ENCODE data around the gene PSMA3. TPM values are rescaled to one million over a fixed set of nuclear protein-coding genes. Genes with fewer than 3 reads are reported as not detected.

PSMA3 gene
- 283 and 285 TPM in 2 replicates for total RNA-seq (2021; fragmentation: NEBNext Ultra II Directional; extraction: Animal tissue kit (Norgen Biotek cat#: 25700))
- polyA plus RNA-seq (2011; rRNA removed), result 244 and 507 TPM in 2 replicates
- 374 TPM for polyA plus RNA-seq (2011; cell fraction: cytosol; rRNA removed)
- polyA plus RNA-seq (2011; cell fraction: nucleus; rRNA removed), result 105 TPM
- polyA plus RNA-seq (2012, experiment 1 of 2), result 205 to 250 TPM (median 218 TPM) in 4 replicates
- polyA plus RNA-seq (2012, experiment 2 of 2), result 137 TPM
- 460 TPM for polyA plus RNA-seq (2013, experiment 1 of 2)
- 474 TPM for polyA plus RNA-seq (2013, experiment 2 of 2)
- 260 and 381 TPM in 2 replicates for polyA minus RNA-seq (2011; rRNA and poly(A)+ RNA removed)
- 64.0 TPM for polyA minus RNA-seq (2011; cell fraction: cytosol; rRNA and poly(A)+ RNA removed)
- polyA minus RNA-seq (2011; cell fraction: nucleus; rRNA and poly(A)+ RNA removed), result 106 TPM
- long read RNA-seq, experiment 1, transcript PSMA3-201 (11 exons, 970 nt), result major isoform, 158 of 233 reads
- long read RNA-seq, experiment 1, partial matches to known transcripts, result 55 of 233 reads
- long read RNA-seq, experiment 1, other reads (novel, unspliced or antisense), result 17 of 233 reads
- long read RNA-seq, experiment 2, transcript PSMA3-201 (11 exons, 970 nt), result major isoform, 654 of 682 reads
- long read RNA-seq, experiment 2, partial matches to known transcripts, result 5 of 682 reads
- long read RNA-seq, experiment 2, other reads (novel, unspliced or antisense), result 22 of 682 reads

DNA sequence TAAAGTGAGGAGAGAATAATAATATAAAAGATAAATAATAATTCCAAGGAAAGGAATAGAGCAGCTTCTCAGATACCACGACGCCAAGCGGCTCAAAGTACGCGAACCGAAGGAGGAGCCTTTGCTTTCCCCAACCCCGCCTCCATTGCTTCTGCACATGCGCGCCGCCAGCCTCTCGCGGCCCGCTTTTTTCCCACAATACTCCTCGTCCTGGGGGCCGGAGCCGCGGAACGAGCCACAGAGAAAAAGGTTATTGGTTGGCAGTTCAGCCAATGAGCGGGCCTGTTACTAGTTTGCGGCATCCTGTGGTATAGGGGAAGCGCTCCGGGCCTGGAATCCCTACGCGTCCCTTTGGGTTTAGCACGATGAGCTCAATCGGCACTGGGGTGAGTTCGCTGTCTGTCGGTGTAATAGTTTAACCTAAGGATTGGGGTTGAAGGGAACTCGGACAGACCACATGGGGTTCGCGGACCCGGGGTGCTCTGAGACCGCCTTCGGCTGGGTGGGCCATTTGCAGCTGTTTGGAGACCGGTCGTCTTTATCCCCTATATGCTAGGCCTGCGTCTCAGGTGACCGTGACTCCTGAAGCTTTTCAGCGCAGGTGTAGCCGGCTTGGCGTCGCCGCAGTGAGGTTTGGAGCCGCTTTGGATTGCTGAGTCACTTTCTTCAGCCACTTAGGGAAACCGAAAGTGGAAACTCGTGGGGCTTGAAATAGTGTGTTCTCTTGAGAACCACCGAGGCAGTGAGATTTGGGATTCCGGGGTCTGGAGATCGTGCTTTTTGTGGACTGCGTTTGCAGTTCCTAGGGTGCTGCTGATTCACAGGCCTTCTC, at the start of gene PSMA3:
PSMA3 (plus strand) TSS at position 288 of the 832 bp plus-strand sequence; CDS start at position 366, 78 bp downstream.
- H3K56ac ChIP-seq (replicated peaks; ENCODE audit: insufficient read length, low read depth, low read length), result peak within 1 kb of the TSS; percentile 95
- peaks cover 15 to 49% of the 10 kb centered on the region in 2 experiments for H3K79me2 ChIP-seq (ENCODE audit: control insufficient read depth in 1 of 2, insufficient read depth in 2 of 2, low read length in 2 of 2)
- H3K4me1 ChIP-seq (replicated peaks in 1 of 4; ENCODE audit: control insufficient read depth in 3 of 4, insufficient read depth in 4 of 4, low read length in 3 of 4), result peaks cover 0 to 5% (median 0%) of the 10 kb centered on the region in 4 experiments; a peak in 1 of 7 replicates
- H2BK12ac ChIP-seq (ENCODE audit: low read depth, low read length), result peak within 1 kb of the TSS; percentile 7; the same call in 1 of the 2 replicates
- peak; percentile 88 to 96 for DNase-seq (ENCODE audit: low read depth in 1 of 2, low spot score in 2 of 2)
- peak within 1 kb of the TSS; percentile 41 to 68 for H3K4me2 ChIP-seq (ENCODE audit: insufficient read depth in 1 of 2, low read depth in 2 of 2, low read length in 2 of 2)
- H2BK120ac ChIP-seq (replicated peaks; ENCODE audit: low read depth, low read length), result peak within 1 kb of the TSS; percentile 39
- H2BK5ac ChIP-seq (ENCODE audit: low read depth, low read length), result peak within 1 kb of the TSS; percentile 86
- no peak within 1 kb of the TSS for H3K23ac ChIP-seq (ENCODE audit: insufficient read length)
- H3K36me3 ChIP-seq (ENCODE audit: control insufficient read depth in 2 of 4, insufficient read depth in 4 of 4, low read length in 3 of 4), result peaks cover 0 to 3% (median 0%) of the 10 kb centered on the region in 4 experiments; a peak in 2 of 8 replicates
- peaks cover 6% of the 10 kb centered on the region in 2 experiments for H4K20me1 ChIP-seq (replicated peaks in 1 of 2; ENCODE audit: control insufficient read depth in 1 of 2, insufficient read depth in 2 of 2, low read length in 2 of 2)
- H2BK20ac ChIP-seq (ENCODE audit: low read length), result no peak within 1 kb of the TSS
- no peaks in the 10 kb centered on the region for H3K9me3 ChIP-seq (ENCODE audit: insufficient read depth in 2 of 2, low read depth in 1 of 2, low read length in 1 of 2)
- WGBS, 2 experiments (ENCODE audit: extremely low coverage in 1 of 2, insufficient coverage in 1 of 2, insufficient read length in 1 of 2, insufficient replicate concordance in 2 of 2, low coverage in 1 of 2, low lambda C conversion rate in 2 of 2, missing lambda C conversion rate in 1 of 2), result 2% methylated on average over 50 of the region's 50 CpGs; no CpG with 5 or more reads in 1 of the 2 experiments
- H2BK15ac ChIP-seq (ENCODE audit: low read length), result no peak within 1 kb of the TSS; the same call in 1 of the 2 replicates
- CTCF ChIA-PET (ENCODE audit: partially characterized antibody), result interaction anchor here (0.8 to 2.6 kb wide), 3 partner anchors 13 to 57 kb away, joined by 3 to 6 read pairs (median 3); no protein-coding TSS in a partner anchor
- H2AFZ ChIP-seq (ENCODE audit: low read length), result 0 out of 2 replicates have a peak within 1 kb of the TSS, but pooled peaks have one; percentile 26
- H3K14ac ChIP-seq (ENCODE audit: insufficient read length), result no peak within 1 kb of the TSS
- H3K9ac ChIP-seq (replicated peaks in 1 of 4; ENCODE audit: extremely low read depth in 1 of 4, low read depth in 3 of 4, low read length in 3 of 4), result peak within 1 kb of the TSS; percentile 94 to 96 (median 96)
- H3K23me2 ChIP-seq (ENCODE audit: low read depth, low read length), result peaks cover 4% of the 10 kb centered on the region
- FAIRE-seq, result no peak
- peak within 1 kb of the TSS; percentile 88 for H4K5ac ChIP-seq (ENCODE audit: insufficient read length, low read depth, low read length)
- peak within 1 kb of the TSS; percentile 30 for H3K4ac ChIP-seq (replicated peaks; ENCODE audit: insufficient read length, low read depth, low read length)
- H3K27me3 ChIP-seq (replicated peaks in 1 of 4; ENCODE audit: control insufficient read depth in 3 of 4, extremely low read depth in 1 of 4, insufficient read depth in 3 of 4, low read length in 3 of 4), result no peaks in the 10 kb centered on the region
- peak within 1 kb of the TSS; percentile 97 for H4K8ac ChIP-seq (ENCODE audit: extremely low read depth, insufficient read depth, low read length)
- H2AK5ac ChIP-seq (ENCODE audit: low read depth, low read length), result no peak within 1 kb of the TSS
- peak within 1 kb of the TSS; percentile 84 to 97 (median 88) for H3K4me3 ChIP-seq (ENCODE audit: extremely low read depth in 1 of 4, insufficient read depth in 2 of 4, low read depth in 3 of 4, low read length in 4 of 4)
- H3K79me1 ChIP-seq (ENCODE audit: low read depth, low read length), result no peaks in the 10 kb centered on the region
- 0 out of 2 replicates have a peak within 1 kb of the TSS, but pooled peaks have one; percentile 48 for H3K18ac ChIP-seq (ENCODE audit: extremely low read depth, low read length)
- peak within 1 kb of the TSS; percentile 72 for H4K91ac ChIP-seq (replicated peaks; ENCODE audit: insufficient read length, low read length)
- POLR2A ChIA-PET (ENCODE audit: partially characterized antibody), result interaction anchor here (0.6 to 3.1 kb wide), 24 partner anchors 9 to 183 kb away, joined by 3 to 34 read pairs (median 4); partner anchors contain the start of genes ACTR10, ARID4A, KIAA0586 and TIMM9
- H3K27ac ChIP-seq (ENCODE audit: low read depth, low read length), result peak within 1 kb of the TSS; percentile 92
- TF ChIP-seq RXRA (IDR thresholded peaks at IDR 0.05; ENCODE audit: insufficient read depth, low read depth, low read length), result 0 out of 2 replicates have a peak, but pooled peaks have one; percentile 3
- TF ChIP-seq KDM4A (IDR thresholded peaks at IDR 0.05; ENCODE audit: low read depth, low read length, severe bottlenecking), result peak; percentile 54
- TF ChIP-seq, protein P1, sequence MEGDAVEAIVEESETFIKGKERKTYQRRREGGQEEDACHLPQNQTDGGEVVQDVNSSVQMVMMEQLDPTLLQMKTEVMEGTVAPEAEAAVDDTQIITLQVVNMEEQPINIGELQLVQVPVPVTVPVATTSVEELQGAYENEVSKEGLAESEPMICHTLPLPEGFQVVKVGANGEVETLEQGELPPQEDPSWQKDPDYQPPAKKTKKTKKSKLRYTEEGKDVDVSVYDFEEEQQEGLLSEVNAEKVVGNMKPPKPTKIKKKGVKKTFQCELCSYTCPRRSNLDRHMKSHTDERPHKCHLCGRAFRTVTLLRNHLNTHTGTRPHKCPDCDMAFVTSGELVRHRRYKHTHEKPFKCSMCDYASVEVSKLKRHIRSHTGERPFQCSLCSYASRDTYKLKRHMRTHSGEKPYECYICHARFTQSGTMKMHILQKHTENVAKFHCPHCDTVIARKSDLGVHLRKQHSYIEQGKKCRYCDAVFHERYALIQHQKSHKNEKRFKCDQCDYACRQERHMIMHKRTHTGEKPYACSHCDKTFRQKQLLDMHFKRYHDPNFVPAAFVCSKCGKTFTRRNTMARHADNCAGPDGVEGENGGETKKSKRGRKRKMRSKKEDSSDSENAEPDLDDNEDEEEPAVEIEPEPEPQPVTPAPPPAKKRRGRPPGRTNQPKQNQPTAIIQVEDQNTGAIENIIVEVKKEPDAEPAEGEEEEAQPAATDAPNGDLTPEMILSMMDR (IDR thresholded peaks at IDR 0.05; ENCODE audit: control extremely low read depth in 1 of 3, insufficient read depth in 1 of 3, low read depth in 1 of 3, low read length in 3 of 3), result no peak
- TF ChIP-seq BACH1 (IDR thresholded peaks at IDR 0.05; ENCODE audit: low read length), result peak; percentile 92
